LNCAP (cell line): ENCODE data around the gene FXR2.

Experiments
- TF ChIP-seq, protein P1 (sequence below): fragments of 450-650 bp; IDR thresholded peaks from 2 replicates; pipeline ENCODE4 v1.5.1; 2017; ENCODE audit warnings: mild to moderate bottlenecking

The FXR2 gene

DNA sequence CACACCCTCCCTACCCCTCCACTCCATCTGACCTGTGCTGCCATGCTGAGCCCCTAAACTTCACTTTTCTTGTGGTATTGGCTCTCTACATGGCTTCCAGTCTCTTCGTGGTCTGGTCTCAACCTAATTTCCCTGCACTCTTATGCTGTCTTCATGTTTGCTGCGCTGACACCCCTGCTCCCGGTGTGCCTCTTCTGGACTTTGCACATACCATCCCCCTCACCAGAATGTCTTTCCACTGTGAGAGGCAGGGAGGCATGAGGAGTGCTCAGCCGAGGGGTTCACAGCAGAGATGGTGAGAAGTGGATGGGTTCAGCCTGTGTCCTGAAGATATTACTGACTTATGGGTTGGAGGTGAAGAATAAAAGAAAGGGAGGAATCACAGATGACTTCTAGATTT lies 63.3 kb downstream of the FXR2 start:
- TF ChIP-seq, protein P1, sequence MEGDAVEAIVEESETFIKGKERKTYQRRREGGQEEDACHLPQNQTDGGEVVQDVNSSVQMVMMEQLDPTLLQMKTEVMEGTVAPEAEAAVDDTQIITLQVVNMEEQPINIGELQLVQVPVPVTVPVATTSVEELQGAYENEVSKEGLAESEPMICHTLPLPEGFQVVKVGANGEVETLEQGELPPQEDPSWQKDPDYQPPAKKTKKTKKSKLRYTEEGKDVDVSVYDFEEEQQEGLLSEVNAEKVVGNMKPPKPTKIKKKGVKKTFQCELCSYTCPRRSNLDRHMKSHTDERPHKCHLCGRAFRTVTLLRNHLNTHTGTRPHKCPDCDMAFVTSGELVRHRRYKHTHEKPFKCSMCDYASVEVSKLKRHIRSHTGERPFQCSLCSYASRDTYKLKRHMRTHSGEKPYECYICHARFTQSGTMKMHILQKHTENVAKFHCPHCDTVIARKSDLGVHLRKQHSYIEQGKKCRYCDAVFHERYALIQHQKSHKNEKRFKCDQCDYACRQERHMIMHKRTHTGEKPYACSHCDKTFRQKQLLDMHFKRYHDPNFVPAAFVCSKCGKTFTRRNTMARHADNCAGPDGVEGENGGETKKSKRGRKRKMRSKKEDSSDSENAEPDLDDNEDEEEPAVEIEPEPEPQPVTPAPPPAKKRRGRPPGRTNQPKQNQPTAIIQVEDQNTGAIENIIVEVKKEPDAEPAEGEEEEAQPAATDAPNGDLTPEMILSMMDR: no peak

DNA sequence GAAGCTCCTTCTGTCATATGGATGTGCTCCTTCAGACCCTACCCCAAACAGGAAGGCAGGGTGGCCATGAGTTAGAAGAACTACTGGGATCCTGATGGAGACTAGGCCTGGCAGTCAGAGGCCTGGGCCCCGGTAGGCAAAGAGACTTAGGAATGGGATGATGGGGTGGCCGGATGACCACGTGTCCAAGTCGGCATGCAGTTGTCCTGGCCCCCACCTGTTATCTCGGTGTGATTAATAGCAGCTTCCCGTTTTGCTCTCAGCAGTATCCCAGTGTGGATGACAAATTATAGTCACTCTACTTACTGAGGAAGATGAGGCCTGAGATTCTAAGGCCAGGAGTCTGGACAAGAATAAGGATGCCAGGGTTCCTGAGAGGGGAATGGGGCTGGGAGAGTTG lies 64.4 kb downstream of the FXR2 start:
- TF ChIP-seq, protein P1: no peak

DNA sequence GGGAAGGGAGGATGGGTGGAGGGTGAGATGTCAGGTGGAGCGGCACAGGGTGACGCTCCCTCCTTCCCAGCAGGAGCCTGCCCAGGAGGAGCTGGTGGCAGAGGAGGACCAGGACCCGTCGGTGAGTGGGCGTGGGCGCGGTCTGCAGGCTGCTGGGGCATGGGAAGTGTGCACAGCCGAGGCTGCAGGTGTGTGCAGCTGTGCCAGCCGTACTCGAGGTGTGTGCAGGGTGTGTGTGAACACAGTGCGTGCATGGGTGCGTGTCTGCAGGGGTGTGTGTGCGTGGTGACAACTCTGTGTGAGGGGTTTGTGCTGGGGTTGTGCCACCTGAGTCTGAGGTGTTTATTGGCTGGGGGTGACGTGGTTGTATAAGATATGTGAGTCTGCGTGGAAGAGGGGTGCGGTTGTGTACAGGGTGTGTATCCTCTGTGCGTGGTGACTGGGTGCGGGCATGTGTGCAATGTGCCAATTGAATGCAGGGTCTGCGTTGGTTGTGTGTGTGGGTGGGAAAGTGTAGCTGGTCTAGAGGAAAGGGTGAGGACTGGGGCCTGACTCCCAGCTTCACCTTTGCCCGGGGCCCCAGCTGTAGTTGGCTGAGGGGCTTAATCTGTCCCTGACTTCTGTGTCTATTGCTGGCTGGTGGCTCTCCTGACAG lies 65.2 kb downstream of the FXR2 start:
- TF ChIP-seq, protein P1: no peak

DNA sequence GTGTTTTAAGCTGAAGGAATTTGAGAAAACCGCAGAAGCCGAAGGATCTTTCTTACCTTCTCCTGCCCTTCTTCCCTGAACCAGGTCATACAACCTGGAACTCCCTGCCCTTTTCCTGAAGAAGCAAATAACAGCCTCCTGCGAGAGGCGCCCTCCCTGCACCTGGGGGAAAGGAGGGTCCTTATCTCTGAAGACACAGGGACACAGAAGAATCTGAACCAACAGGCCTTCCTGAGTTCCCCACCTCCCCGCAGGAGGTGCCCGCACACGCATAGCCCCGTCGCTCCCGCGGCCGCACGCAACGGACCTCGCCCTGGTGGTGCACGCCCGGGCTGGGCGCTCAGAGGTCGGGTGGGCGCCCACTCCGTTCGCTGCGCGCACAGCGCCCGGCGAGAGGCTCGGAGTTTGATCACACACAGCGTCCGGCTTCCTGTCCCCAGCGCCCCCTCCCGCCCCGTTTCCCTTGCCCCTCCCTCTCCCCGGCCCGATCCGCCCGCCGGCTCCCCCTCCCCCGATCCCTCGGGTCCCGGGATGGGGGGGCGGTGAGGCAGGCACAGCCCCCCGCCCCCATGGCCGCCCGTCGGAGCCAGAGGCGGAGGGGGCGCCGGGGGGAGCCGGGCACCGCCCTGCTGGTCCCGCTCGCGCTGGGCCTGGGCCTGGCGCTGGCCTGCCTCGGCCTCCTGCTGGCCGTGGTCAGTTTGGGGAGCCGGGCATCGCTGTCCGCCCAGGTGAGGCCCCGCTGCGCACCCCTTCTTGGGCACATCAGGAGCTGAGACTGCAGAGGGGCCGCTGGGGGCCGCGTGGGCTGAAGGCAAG lies 65.9 kb downstream of the FXR2 start, which contains the start of gene TNFSF12:
TSS of gene TNFSF12 (plus strand) at position 474 of the 816 bp plus-strand sequence. CDS start at position 570, 96 bp downstream.
- TF ChIP-seq, protein P1: no peak

DNA sequence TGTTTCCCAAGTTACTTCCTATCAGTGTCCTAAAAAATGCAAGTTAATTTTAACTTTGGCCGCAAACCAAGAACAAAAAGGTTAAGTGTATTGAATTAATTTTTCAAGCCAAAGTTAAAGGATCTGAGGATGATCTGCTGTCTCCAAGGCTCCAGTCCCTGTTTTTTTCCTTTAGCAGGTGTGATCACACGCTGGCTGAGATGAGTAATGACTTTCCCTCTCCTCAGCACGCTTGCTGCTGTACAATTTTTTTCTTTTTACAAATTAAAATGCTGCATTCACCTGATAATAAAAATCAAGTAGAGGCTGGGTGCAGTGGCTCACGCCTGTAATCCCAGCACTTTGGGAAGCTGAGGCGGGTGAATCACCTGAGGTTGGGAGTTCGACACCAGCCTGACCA lies 69.8 kb downstream of the FXR2 start:
- TF ChIP-seq, protein P1: no peak
